HPDE6-E6E7 (cell line): ENCODE results near the gene GIMD1.

Experiments used
- DNase-seq: peaks from one replicate; pipeline ENCODE4 v3.0.0; 2011; ENCODE audit warnings: missing footprints; ENCODE audit errors: extremely low spot score

GIMD1 gene

DNA sequence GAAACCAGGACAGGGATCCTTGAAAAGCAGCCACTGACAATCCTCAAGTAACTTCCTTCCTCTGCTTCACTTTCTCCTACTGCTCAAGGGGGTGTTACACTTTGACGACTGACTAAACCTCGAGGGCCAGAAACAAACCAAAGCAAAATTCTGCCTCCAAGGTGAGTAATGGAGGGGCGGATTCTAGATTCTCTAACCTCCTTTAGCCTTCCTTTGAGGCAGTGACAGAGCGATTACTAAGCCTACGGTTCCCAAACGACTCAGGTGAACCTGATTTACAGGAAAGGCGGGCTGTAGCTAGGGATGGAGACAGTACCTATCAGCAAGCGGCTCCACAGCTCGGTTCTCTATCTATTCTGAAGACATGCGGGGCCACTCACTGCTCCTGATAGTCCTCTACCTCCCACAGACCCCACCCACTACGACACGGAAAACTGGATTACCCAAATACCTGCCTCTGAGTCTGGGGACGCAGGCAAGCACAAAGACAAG is 53.1 kb downstream of the GIMD1 start:
- DNase-seq = peak; percentile 60

DNA sequence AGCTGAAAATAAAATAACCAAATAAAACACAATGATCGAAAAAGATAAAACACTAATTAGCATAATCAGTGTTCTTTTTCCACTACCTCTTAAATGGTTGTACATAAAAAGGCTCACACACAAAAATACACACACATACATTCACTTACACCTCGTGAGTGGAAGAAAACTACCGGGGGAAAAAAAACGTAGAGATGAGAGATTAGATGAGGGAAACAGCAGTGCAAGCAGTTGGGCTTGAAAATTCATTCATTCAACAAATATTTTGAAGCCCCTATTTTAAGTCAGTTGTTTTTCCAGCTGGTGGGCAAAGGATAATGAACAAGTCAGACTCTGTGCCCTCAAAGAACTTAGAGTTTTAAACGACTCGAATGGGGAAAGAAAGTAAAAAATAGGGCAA is 53.6 kb downstream of the GIMD1 start:
- no peak for DNase-seq

DNA sequence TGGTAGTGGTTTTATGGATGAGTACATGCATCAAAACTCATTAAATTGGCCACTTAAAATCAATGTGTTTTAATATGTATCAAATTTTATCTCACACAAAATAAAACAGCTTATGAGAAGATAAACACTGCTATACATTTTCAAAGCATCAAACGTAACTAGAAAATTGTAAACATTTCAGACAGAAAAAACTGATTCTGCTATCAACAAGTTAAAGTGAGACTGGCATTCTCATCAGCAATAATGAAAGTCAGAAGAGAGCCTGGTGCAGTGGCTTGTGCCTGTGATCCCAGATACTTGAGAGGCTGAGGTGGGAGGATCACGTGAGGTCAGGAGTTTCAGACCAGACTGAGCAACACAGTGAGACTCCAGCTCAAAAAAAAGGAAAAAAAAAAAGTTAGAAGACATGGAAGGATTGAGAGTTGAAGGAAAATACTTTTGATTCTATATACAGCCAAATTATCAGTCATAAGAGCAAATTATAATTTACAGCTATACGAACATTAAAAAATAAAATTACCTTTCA is 55.5 kb downstream of the GIMD1 start:
- no peak for DNase-seq

DNA sequence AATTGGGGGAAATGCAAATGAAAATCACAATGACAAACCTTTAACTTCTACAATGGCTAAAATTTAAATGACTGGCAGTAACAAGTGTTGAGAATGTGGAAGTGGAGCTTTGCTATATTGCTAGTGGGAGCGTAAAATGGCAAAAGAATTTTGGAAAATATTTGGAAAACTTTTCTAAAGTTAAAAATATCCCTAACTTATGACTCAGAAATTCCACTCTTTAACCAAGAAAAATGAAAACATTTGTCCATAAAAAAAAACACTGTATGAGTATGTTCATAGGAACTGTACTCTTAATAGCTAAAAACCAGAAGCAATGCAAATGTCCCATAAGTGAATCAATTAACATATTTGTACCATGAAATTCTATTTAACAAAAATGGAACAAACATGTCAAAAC is 56.2 kb downstream of the GIMD1 start:
- no peak for DNase-seq
